ENCODE data around the gene PRR15L. TPM values are rescaled to one million over a fixed set of nuclear protein-coding genes. Genes with fewer than 3 reads are reported as not detected.
A peak's percentile ranks its signal among the peaks of the same experiment; 100 is the strongest.
"Not testable (repeated sequence)": the region's sequence is repeated elsewhere in the genome, so short reads cannot be mapped to it uniquely, and the experiment has no call there.

The PRR15L gene
- total RNA-seq, 1 donor from 2014 or later = 0.14 TPM

- Histone ChIP-seq H3K27ac (replicated peaks) (peak overlapping the region; percentile 61), H3K9me3 (replicated peaks) (no peaks in the 10 kb centered on the region), H3K27me3 (ENCODE audit: low read depth) (no peaks in the 10 kb centered on the region), H3K4me1 (peaks cover 13% of the 10 kb centered on the region), H3K4me3 (no peak overlapping the region), H3K36me3 (no peaks in the 10 kb centered on the region)
- DNase-seq = no peak
- intact Hi-C loops (cut with micrococcal nuclease) = no loop called here
- TF ChIP-seq CTCF (IDR thresholded peaks at IDR 0.05; ENCODE audit: borderline replicate concordance) = no peak
Observed at GRCh38 chr17:48002266-48002915, 44.7 kb upstream of the PRR15L start.

- H3K27ac ChIP-seq (replicated peaks) = peak overlapping the region; percentile 61
- not testable (repeated sequence) for DNase-seq
Observed at GRCh38 chr17:48001657-48002056, 44.0 kb upstream of the PRR15L start.

GRCh38 chr17:48001197-48001596 lies 43.5 kb upstream of the PRR15L start:
- H3K27me3 ChIP-seq (ENCODE audit: low read depth) = no peaks in the 10 kb centered on the region
- H3K36me3 ChIP-seq = no peaks in the 10 kb centered on the region
- intact Hi-C loops (cut with micrococcal nuclease) = no loop called here
- no peaks in the 10 kb centered on the region for H3K9me3 ChIP-seq (replicated peaks)
- no peak for DNase-seq
- no peak for TF ChIP-seq CTCF (IDR thresholded peaks at IDR 0.05; ENCODE audit: borderline replicate concordance)
- no peak overlapping the region for H3K4me3 ChIP-seq
- H3K4me1 ChIP-seq = peaks cover 13% of the 10 kb centered on the region
- H3K27ac ChIP-seq (replicated peaks) = no peak overlapping the region

More at GRCh38 chr17:48001657-48002056, 44.0 kb upstream of the PRR15L start:
- H3K36me3 ChIP-seq; H3K9me3 ChIP-seq (replicated peaks); intact Hi-C loops (cut with micrococcal nuclease); H3K4me3 ChIP-seq; H3K27me3 ChIP-seq (ENCODE audit: low read depth): not testable (repeated sequence)
- peaks cover 13% of the 10 kb centered on the region for H3K4me1 ChIP-seq

DNA sequence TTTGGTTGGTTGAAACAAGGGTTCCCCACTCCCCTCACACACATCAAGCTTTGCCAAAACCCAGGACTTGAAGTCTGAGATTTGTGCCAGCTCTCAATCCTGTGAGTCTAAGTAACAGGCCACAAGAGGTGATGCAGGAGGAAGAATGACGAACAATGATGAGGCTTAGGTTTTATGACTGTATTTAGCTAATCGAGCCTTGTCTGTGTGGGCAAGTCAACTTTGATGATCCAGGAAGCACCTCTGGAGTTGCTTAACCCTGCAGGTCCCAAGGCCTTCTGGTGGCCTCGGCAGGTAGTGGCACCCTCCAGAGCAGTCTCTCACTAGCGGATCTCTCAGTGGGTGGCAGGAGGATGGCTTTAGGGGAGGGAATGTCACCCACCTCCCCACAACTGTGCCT lies 41.9 kb upstream of the PRR15L start:
- TF ChIP-seq CTCF (IDR thresholded peaks at IDR 0.05; ENCODE audit: borderline replicate concordance) = no peak
- H3K4me3 ChIP-seq = no peak overlapping the region
- H3K27me3 ChIP-seq (ENCODE audit: low read depth) = peaks cover 3% of the 10 kb centered on the region
- H3K36me3 ChIP-seq = no peaks in the 10 kb centered on the region
- DNase-seq = no peak
- no peaks in the 10 kb centered on the region for H3K9me3 ChIP-seq (replicated peaks)
- no peak overlapping the region for H3K27ac ChIP-seq (replicated peaks)
- intact Hi-C loops (cut with micrococcal nuclease) = no loop called here
- peaks cover 13% of the 10 kb centered on the region for H3K4me1 ChIP-seq

GRCh38 chr17:47998044-47998443 lies 40.4 kb upstream of the PRR15L start:
- no peak overlapping the region for H3K4me3 ChIP-seq
- peaks cover 3% of the 10 kb centered on the region for H3K27me3 ChIP-seq (ENCODE audit: low read depth)
- H3K4me1 ChIP-seq = peaks cover 18% of the 10 kb centered on the region
- no peak overlapping the region for H3K27ac ChIP-seq (replicated peaks)
- TF ChIP-seq CTCF (IDR thresholded peaks at IDR 0.05; ENCODE audit: borderline replicate concordance) = no peak
- no peaks in the 10 kb centered on the region for H3K36me3 ChIP-seq
- no peaks in the 10 kb centered on the region for H3K9me3 ChIP-seq (replicated peaks)
- DNase-seq = no peak
- intact Hi-C loops (cut with micrococcal nuclease) = no loop called here

DNA sequence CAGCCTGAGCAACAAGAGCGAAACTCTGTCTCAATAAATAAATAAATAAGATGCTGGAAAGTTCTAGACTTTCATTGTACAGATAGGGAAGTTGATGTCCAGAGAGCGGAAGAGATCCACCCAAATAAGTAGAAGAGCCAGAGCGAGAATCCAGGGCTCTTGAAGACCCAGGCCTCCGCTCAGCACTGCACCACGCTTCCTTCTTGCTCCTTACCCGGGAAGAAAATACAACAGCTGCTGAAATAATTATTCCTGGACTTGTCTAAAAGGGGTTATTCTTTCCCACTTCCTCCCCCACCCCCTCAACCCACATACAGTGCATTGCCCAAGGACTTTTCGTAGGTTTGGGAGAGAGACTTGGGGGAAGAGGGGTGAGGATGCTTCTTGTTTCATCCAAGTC lies 39.9 kb upstream of the PRR15L start:
- Histone ChIP-seq H3K4me3 (no peak overlapping the region), H3K27ac (replicated peaks) (no peak overlapping the region)
- intact Hi-C loops (cut with micrococcal nuclease) = no loop called here

More for the DNA sequence above, 39.9 kb upstream of the PRR15L start:
- no peak for DNase-seq
- H3K36me3 ChIP-seq = no peaks in the 10 kb centered on the region
- H3K9me3 ChIP-seq (replicated peaks) = no peaks in the 10 kb centered on the region
- peaks cover 3% of the 10 kb centered on the region for H3K27me3 ChIP-seq (ENCODE audit: low read depth)
- peaks cover 18% of the 10 kb centered on the region for H3K4me1 ChIP-seq
- no peak for TF ChIP-seq CTCF (IDR thresholded peaks at IDR 0.05; ENCODE audit: borderline replicate concordance)

Measured in left ventricle myocardium inferior (tissue), 1 donor.